ENCODE measurements around the gene DAB2. TPM values are rescaled to one million over a fixed set of nuclear protein-coding genes. Genes with fewer than 3 reads are reported as not detected.

Gene DAB2
- total RNA-seq, 1 experiment from 2014 or later: 30.1 TPM

GRCh38 chr5:39361306-39361705 is 63.5 kb downstream of the DAB2 start:
- no peak for TF ChIP-seq EZH2 (IDR thresholded peaks at IDR 0.05; ENCODE audit: borderline replicate concordance, low read depth, low read length, poor library complexity, severe bottlenecking)
- TF ChIP-seq CTCF (conservative IDR thresholded peaks at IDR 0.05; ENCODE audit: low read depth, low read length): no peak
- intact Hi-C loops (cut with micrococcal nuclease; ENCODE audit: unreplicated experiment): no loop called here
- ChIA-PET POLR2A (ENCODE audit: low non-redundant PET) (no interaction called here), CTCF (no interaction called here)
- H3K4me1 ChIP-seq (ENCODE audit: insufficient read depth, low read length, poor library complexity, severe bottlenecking): no peaks in the 10 kb centered on the region
- no TSS peak for BruUV-seq (replicated peaks)
- no peak overlapping the region for H3K4me3 ChIP-seq (ENCODE audit: low read depth, low read length, poor library complexity, severe bottlenecking)
- DNase-seq (ENCODE audit: low spot score): no peak
- no peaks in the 10 kb centered on the region for H3K36me3 ChIP-seq (ENCODE audit: insufficient read depth, low read length, poor library complexity, severe bottlenecking)
- no peak overlapping the region for H3K27ac ChIP-seq (ENCODE audit: low read depth, low read length, poor library complexity, severe bottlenecking)
- H3K27me3 ChIP-seq (replicated peaks; ENCODE audit: insufficient read depth, low read depth, low read length, poor library complexity): no peaks in the 10 kb centered on the region
- no peaks in the 10 kb centered on the region for H3K9me3 ChIP-seq (ENCODE audit: low read depth, low read length, poor library complexity, severe bottlenecking)

- intact Hi-C loops (cut with micrococcal nuclease; ENCODE audit: unreplicated experiment): no loop called here
- no peak for TF ChIP-seq EZH2 (IDR thresholded peaks at IDR 0.05; ENCODE audit: borderline replicate concordance, low read depth, low read length, poor library complexity, severe bottlenecking)
- no peak for TF ChIP-seq CTCF (conservative IDR thresholded peaks at IDR 0.05; ENCODE audit: low read depth, low read length)
- ChIA-PET POLR2A (ENCODE audit: low non-redundant PET) (no interaction called here), CTCF (interaction anchor here (0.6 kb wide), 1 partner anchor 214 kb away, joined by 3 read pairs; no protein-coding TSS in a partner anchor)
- Histone ChIP-seq H3K36me3 (ENCODE audit: insufficient read depth, low read length, poor library complexity, severe bottlenecking) (no peaks in the 10 kb centered on the region), H3K4me1 (ENCODE audit: insufficient read depth, low read length, poor library complexity, severe bottlenecking) (no peaks in the 10 kb centered on the region), H3K27me3 (replicated peaks; ENCODE audit: insufficient read depth, low read depth, low read length, poor library complexity) (no peaks in the 10 kb centered on the region), H3K27ac (ENCODE audit: low read depth, low read length, poor library complexity, severe bottlenecking) (no peak overlapping the region), H3K9me3 (ENCODE audit: low read depth, low read length, poor library complexity, severe bottlenecking) (no peaks in the 10 kb centered on the region), H3K4me3 (ENCODE audit: low read depth, low read length, poor library complexity, severe bottlenecking) (no peak overlapping the region)
- no peak for DNase-seq (ENCODE audit: low spot score)
- no TSS peak for BruUV-seq (replicated peaks)
Observed at GRCh38 chr5:39360471-39361111, 64.2 kb downstream of the DAB2 start.

- CTCF ChIA-PET: no interaction called here
Observed at GRCh38 chr5:39356263-39356662, 68.5 kb downstream of the DAB2 start.

More at GRCh38 chr5:39356263-39356662, 68.5 kb downstream of the DAB2 start:
- no peaks in the 10 kb centered on the region for H3K9me3 ChIP-seq (ENCODE audit: low read depth, low read length, poor library complexity, severe bottlenecking)
- BruUV-seq (replicated peaks): no TSS peak
- peaks cover 14% of the 10 kb centered on the region for H3K4me1 ChIP-seq (ENCODE audit: insufficient read depth, low read length, poor library complexity, severe bottlenecking)
- no peak overlapping the region for H3K27ac ChIP-seq (ENCODE audit: low read depth, low read length, poor library complexity, severe bottlenecking)
- intact Hi-C loops (cut with micrococcal nuclease; ENCODE audit: unreplicated experiment): no loop called here
- no peaks in the 10 kb centered on the region for H3K27me3 ChIP-seq (replicated peaks; ENCODE audit: insufficient read depth, low read depth, low read length, poor library complexity)
- no peak for TF ChIP-seq EZH2 (IDR thresholded peaks at IDR 0.05; ENCODE audit: borderline replicate concordance, low read depth, low read length, poor library complexity, severe bottlenecking)
- no peak for TF ChIP-seq CTCF (conservative IDR thresholded peaks at IDR 0.05; ENCODE audit: low read depth, low read length)
- H3K4me3 ChIP-seq (ENCODE audit: low read depth, low read length, poor library complexity, severe bottlenecking): no peak overlapping the region
- H3K36me3 ChIP-seq (ENCODE audit: insufficient read depth, low read length, poor library complexity, severe bottlenecking): no peaks in the 10 kb centered on the region
- DNase-seq (ENCODE audit: low spot score): no peak
- POLR2A ChIA-PET (ENCODE audit: low non-redundant PET): no interaction called here
